Endothelial cell of umbilical vein (primary cell): Measurements from ENCODE around the gene TFDP2. TPM values are rescaled to one million over a fixed set of nuclear protein-coding genes. Genes with fewer than 3 reads are reported as not detected.

Experiments
- BruUV-seq: library from RNA; stranded (reverse); fragments of 400-500 nt; replicated peaks from 2 replicates; lab custom pipeline; 2021; lab: Mats Ljungman, UMichigan
- CTCF ChIA-PET: fragments of 300-600, 350-600 bp; sonication (Branson Sonifier 250); formaldehyde crosslinking; loops from one replicate; lab custom pipeline; 2021; ENCODE audit warnings: antibody characterized with exemption, inconsistent platforms; lab: Charles Lee
- POLR2A ChIA-PET: fragments of 300-600, 350-600 bp; sonication (Branson Sonifier 250); formaldehyde crosslinking; loops from one replicate; lab custom pipeline; 2021; ENCODE audit warnings: antibody characterized with exemption, inconsistent platforms; lab: Charles Lee
- DNase-seq: peaks from one replicate; pipeline ENCODE4 v3.0.0-alpha.2; 2011; ENCODE audit warnings: low read depth, low spot score
- FAIRE-seq: peaks from 2 replicates; lab custom pipeline; 2011; peaks lifted over from hg19 to GRCh38; lab: Jason Lieb, UNC
- H2AFZ ChIP-seq: 2 replicates; pipeline ENCODE4 v1.6.0; 2012; ENCODE audit warnings: low read depth, low read length, control low read depth, inconsistent platforms
- H3K27ac ChIP-seq: 2 replicates; pipeline ENCODE4 v1.5.1; 2011; ENCODE audit warnings: low read depth, mild to moderate bottlenecking, control low read depth, low read length, moderate library complexity; ENCODE audit not compliant: insufficient read depth
- H3K27me3 ChIP-seq, 2 experiments: 2 replicates each; pipeline versions ENCODE4 v1.6.0 to v1.6.1; 2011; ENCODE audit warnings: low read length in 2 of 2, mixed read lengths in 1 of 2; ENCODE audit not compliant: control insufficient read depth in 2 of 2, insufficient read depth in 2 of 2
- H3K36me3 ChIP-seq, 2 experiments: 2 replicates in 1 of 2; 3 replicates in 1 of 2; pipeline ENCODE4 v1.5.1; 2011; ENCODE audit warnings: low read length in 2 of 2, mild to moderate bottlenecking in 1 of 2, moderate library complexity in 1 of 2; ENCODE audit not compliant: control insufficient read depth in 2 of 2, insufficient read depth in 2 of 2; ENCODE audit errors: extremely low read depth in 1 of 2
- H3K4me1 ChIP-seq: 3 replicates; pipeline ENCODE4 v1.5.1; 2011; ENCODE audit warnings: mild to moderate bottlenecking, low read length; ENCODE audit not compliant: control insufficient read depth, insufficient read depth; ENCODE audit errors: extremely low read depth
- H3K4me2 ChIP-seq: 2 replicates; pipeline ENCODE4 v1.6.1; 2011; ENCODE audit warnings: low read length, control low read depth, mixed read lengths; ENCODE audit not compliant: insufficient read depth
- H3K4me3 ChIP-seq, 3 experiments: fragments of 200-600 bp in 1 of 3; sonication (generic), shearing (Covaris generic) in 1 of 3; replicated peaks in 1 of 3; 2 replicates each; pipeline ENCODE4 v1.5.1; 2011 to 2016; ENCODE audit warnings: control low read depth in 3 of 3, low read length in 3 of 3, mild to moderate bottlenecking in 2 of 3, inconsistent platforms in 1 of 3, low read depth in 1 of 3, moderate library complexity in 1 of 3; ENCODE audit not compliant: insufficient read depth in 1 of 3
- H3K79me2 ChIP-seq: 2 replicates; pipeline ENCODE4 v1.6.0; 2012; ENCODE audit warnings: low read length, inconsistent platforms; ENCODE audit not compliant: control insufficient read depth, insufficient read depth
- H3K9ac ChIP-seq: replicated peaks from 2 replicates; pipeline ENCODE3; 2011; ENCODE audit warnings: low read length, control low read depth; ENCODE audit not compliant: insufficient read depth; ENCODE audit errors: extremely low read depth
- H3K9me1 ChIP-seq: replicated peaks from 3 replicates; pipeline ENCODE4 v1.6.0; 2011; ENCODE audit warnings: mild to moderate bottlenecking, low read length; ENCODE audit not compliant: control insufficient read depth, insufficient read depth; ENCODE audit errors: extremely low read depth
- H3K9me3 ChIP-seq: replicated peaks from 2 replicates; pipeline ENCODE4 v1.5.1; 2012; ENCODE audit warnings: low read length, inconsistent platforms; ENCODE audit not compliant: control insufficient read depth, insufficient read depth
- H4K20me1 ChIP-seq: replicated peaks from 2 replicates; pipeline ENCODE3; 2011; ENCODE audit warnings: mild to moderate bottlenecking, low read length; ENCODE audit not compliant: control insufficient read depth, insufficient read depth; ENCODE audit errors: extremely low read depth
- EZH2 ChIP-seq: IDR thresholded peaks from 2 replicates; pipeline ENCODE4 v1.6.1; 2012; ENCODE audit warnings: borderline replicate concordance, low read depth, mild to moderate bottlenecking, moderate library complexity, low read length, inconsistent platforms; ENCODE audit not compliant: severe bottlenecking
- FOS ChIP-seq: IDR thresholded peaks from 2 replicates; pipeline ENCODE4 v1.6.1; 2011; ENCODE audit warnings: mild to moderate bottlenecking, low read length, moderate library complexity, borderline replicate concordance; ENCODE audit not compliant: insufficient read depth
- JUN ChIP-seq: IDR thresholded peaks from 2 replicates; pipeline ENCODE4 v1.6.1; 2011; ENCODE audit warnings: borderline replicate concordance, low read depth; ENCODE audit not compliant: insufficient read length, insufficient read depth
- MYC ChIP-seq: IDR thresholded peaks from one replicate; pipeline ENCODE4 v1.6.1; 2011; ENCODE audit warnings: mild to moderate bottlenecking, low read depth, low read length
- POLR2A ChIP-seq: IDR thresholded peaks from 2 replicates; pipeline ENCODE4 v1.6.1; 2012; ENCODE audit warnings: low read depth, mild to moderate bottlenecking, control low read depth, low read length
- POLR2AphosphoS5 ChIP-seq: IDR thresholded peaks from 2 replicates; pipeline ENCODE4 v1.6.1; 2012; ENCODE audit warnings: low read depth, mild to moderate bottlenecking, control low read depth, low read length, moderate library complexity; ENCODE audit not compliant: insufficient read depth
- dilution Hi-C: fragments of 300-500 bp; cut with MboI; formaldehyde crosslinking; loops from one replicate; pipeline ENCODE4 v1.15.0; 2019; ENCODE audit warnings: low sequenced_read_pairs; ENCODE audit not compliant: extremely low pct_ligation_motif_present
- intact Hi-C: fragments of 100-400 bp; cut with micrococcal nuclease; formaldehyde crosslinking; loops from one replicate; pipeline ENCODE4 v1.10.0; 2022
- polyA plus RNA-seq, 4 experiments: library from polyadenylated mRNA; depleted of rRNA in 3 of 4; stranded (reverse) in 3 of 4; unstranded in 1 of 4; fragments of >200 nt; gene quantifications; 2 replicates each; pipeline versions ENCODE4 v1.2.1 to v1.2.3, GENCODE V29; 2011 to 2012; ENCODE audit warnings: missing spikeins in 1 of 4
- total RNA-seq: library from RNA; stranded (reverse); gene quantifications from 2 replicates; pipeline ENCODE4 v1.2.3, GENCODE V29; 2021
- TF ChIP-seq, protein P1 (sequence below), 2 donors: IDR thresholded peaks; 1 replicate in 1 of 2; 2 replicates in 1 of 2; pipeline ENCODE4 v1.5.1; 2011; ENCODE audit warnings: low read length in 2 of 2, mild to moderate bottlenecking in 2 of 2, moderate library complexity in 2 of 2, control low read depth in 1 of 2, inconsistent platforms in 1 of 2, low read depth in 1 of 2; ENCODE audit not compliant: insufficient read depth in 1 of 2; ENCODE audit errors: extremely low read depth in 1 of 2
- TF ChIP-seq, protein P2 (sequence below): IDR thresholded peaks from 2 replicates; pipeline ENCODE4 v1.6.1; 2011; ENCODE audit not compliant: insufficient read depth, insufficient read length

The TFDP2 gene
- total and polyA plus RNA-seq, 2 donors (not counting 3 experiments of a cell fraction or from before 2014, with no cell fraction given) = 8.5 to 21.5 TPM

- POLR2A ChIA-PET = no interaction called here
- Histone ChIP-seq H3K27ac (no peak overlapping the region), H3K79me2 (no peaks in the 10 kb centered on the region), H3K27me3 (no peaks in the 10 kb centered on the region), H3K4me1 (no peaks in the 10 kb centered on the region), H2AFZ (no peak overlapping the region), H3K36me3 (no peaks in the 10 kb centered on the region), H3K9me3 (no peaks in the 10 kb centered on the region), H3K9me1 (no peaks in the 10 kb centered on the region), H3K4me3 (no peak overlapping the region), H3K4me2 (no peak overlapping the region), H3K9ac (no peak overlapping the region), H4K20me1 (no peaks in the 10 kb centered on the region)
- FAIRE-seq = no peak
- TF ChIP-seq, protein P1, sequence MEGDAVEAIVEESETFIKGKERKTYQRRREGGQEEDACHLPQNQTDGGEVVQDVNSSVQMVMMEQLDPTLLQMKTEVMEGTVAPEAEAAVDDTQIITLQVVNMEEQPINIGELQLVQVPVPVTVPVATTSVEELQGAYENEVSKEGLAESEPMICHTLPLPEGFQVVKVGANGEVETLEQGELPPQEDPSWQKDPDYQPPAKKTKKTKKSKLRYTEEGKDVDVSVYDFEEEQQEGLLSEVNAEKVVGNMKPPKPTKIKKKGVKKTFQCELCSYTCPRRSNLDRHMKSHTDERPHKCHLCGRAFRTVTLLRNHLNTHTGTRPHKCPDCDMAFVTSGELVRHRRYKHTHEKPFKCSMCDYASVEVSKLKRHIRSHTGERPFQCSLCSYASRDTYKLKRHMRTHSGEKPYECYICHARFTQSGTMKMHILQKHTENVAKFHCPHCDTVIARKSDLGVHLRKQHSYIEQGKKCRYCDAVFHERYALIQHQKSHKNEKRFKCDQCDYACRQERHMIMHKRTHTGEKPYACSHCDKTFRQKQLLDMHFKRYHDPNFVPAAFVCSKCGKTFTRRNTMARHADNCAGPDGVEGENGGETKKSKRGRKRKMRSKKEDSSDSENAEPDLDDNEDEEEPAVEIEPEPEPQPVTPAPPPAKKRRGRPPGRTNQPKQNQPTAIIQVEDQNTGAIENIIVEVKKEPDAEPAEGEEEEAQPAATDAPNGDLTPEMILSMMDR (IDR thresholded peaks at IDR 0.05; ENCODE audit: extremely low read depth in 1 of 2, insufficient read depth in 1 of 2, low read depth in 1 of 2, low read length in 2 of 2) = no peak
- CTCF ChIA-PET = interaction anchor here (0.8 to 1.1 kb wide), 2 partner anchors 13 to 14 kb away, joined by 3 read pairs; no protein-coding TSS in a partner anchor
- BruUV-seq = no TSS peak
- intact Hi-C loops (no loop called here), dilution Hi-C loops (no loop called here)
- no peak for DNase-seq
Measured at GRCh38 chr3:142072816-142073215, 76.5 kb downstream of the TFDP2 start.

DNA sequence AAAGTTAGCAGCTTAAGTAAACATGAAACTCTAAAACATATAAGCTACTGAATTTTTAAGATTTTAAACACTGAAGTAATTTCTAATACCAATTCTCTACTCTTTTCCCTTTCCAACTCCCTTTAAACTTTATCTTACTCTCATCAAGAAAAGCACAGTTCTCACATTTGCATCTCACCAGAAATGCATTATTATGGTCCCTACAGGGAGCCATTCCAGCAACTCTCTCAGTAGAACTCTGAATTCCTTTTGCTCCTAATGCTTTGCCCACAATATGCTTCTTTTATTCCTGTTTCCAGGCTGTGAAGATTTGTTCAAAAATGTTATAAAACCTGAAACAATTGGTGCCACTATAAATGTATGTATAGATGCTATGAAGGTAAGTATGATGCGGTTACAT is 83.4 kb downstream of the TFDP2 start:
- intact Hi-C loops (no loop called here), dilution Hi-C loops (no loop called here)
- TF ChIP-seq EZH2 (no peak), POLR2AphosphoS5 (no peak), FOS (no peak), POLR2A (no peak), MYC (no peak), JUN (no peak)
- TF ChIP-seq, protein P2, sequence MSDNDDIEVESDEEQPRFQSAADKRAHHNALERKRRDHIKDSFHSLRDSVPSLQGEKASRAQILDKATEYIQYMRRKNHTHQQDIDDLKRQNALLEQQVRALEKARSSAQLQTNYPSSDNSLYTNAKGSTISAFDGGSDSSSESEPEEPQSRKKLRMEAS = no peak
- TF ChIP-seq, protein P1 (IDR thresholded peaks at IDR 0.05; ENCODE audit: extremely low read depth in 1 of 2, insufficient read depth in 1 of 2, low read depth in 1 of 2, low read length in 2 of 2) = no peak
- no peak overlapping the region for H3K4me3 ChIP-seq
- H3K36me3 ChIP-seq = no peaks in the 10 kb centered on the region
- H3K27me3 ChIP-seq = no peaks in the 10 kb centered on the region
- H3K9me3 ChIP-seq = no peaks in the 10 kb centered on the region
- H3K9ac ChIP-seq = no peak overlapping the region
- no peak for FAIRE-seq
- BruUV-seq = no TSS peak
- ChIA-PET CTCF (no interaction called here), POLR2A (interaction anchor here (0.6 kb wide), 1 partner anchor 572 kb away, joined by 3 read pairs; no protein-coding TSS in a partner anchor)
- no peak overlapping the region for H3K27ac ChIP-seq
- no peaks in the 10 kb centered on the region for H3K4me1 ChIP-seq
- DNase-seq = no peak
- no peaks in the 10 kb centered on the region for H3K79me2 ChIP-seq
- no peak overlapping the region for H3K4me2 ChIP-seq
- no peaks in the 10 kb centered on the region for H4K20me1 ChIP-seq
- H3K9me1 ChIP-seq = no peaks in the 10 kb centered on the region
- no peak overlapping the region for H2AFZ ChIP-seq
